A673 (cell line): Measurements from ENCODE around the gene MTX3. TPM values are rescaled to one million over a fixed set of nuclear protein-coding genes. Genes with fewer than 3 reads are reported as not detected.

Experiments
- BruUV-seq: library from RNA; stranded (reverse); fragments of 400-500 nt; replicated peaks from 2 replicates; lab custom pipeline; 2021; lab: Mats Ljungman, UMichigan
- CTCF ChIA-PET: fragments of 300-600 bp; sonication (Branson Sonifier 250); formaldehyde crosslinking; loops from one replicate; lab custom pipeline; 2022; ENCODE audit warnings: antibody characterized with exemption; lab: Charles Lee
- POLR2A ChIA-PET: fragments of 300-600 bp; sonication (Branson Sonifier 250); formaldehyde crosslinking; loops from one replicate; lab custom pipeline; 2022; ENCODE audit warnings: antibody characterized with exemption; ENCODE audit not compliant: low non-redundant PET; lab: Charles Lee
- DNase-seq: peaks from one replicate; pipeline ENCODE4 v3.0.0-alpha.2; 2015; ENCODE audit warnings: low spot score
- H3K27ac ChIP-seq: fragments of 200-600 bp; sonication (generic); 2 replicates; pipeline ENCODE4 v1.5.1; 2016; ENCODE audit warnings: mixed run types, low read depth, mild to moderate bottlenecking, mixed read lengths, antibody characterized with exemption, low read length; ENCODE audit not compliant: poor library complexity, severe bottlenecking
- H3K27me3 ChIP-seq: fragments of 200-600 bp; sonication (generic); replicated peaks from 2 replicates; pipeline ENCODE4 v1.6.1; 2017; ENCODE audit warnings: mixed run types, low read depth, mild to moderate bottlenecking, mixed read lengths, antibody characterized with exemption, low read length; ENCODE audit not compliant: insufficient read depth, poor library complexity
- H3K36me3 ChIP-seq: fragments of 200-600 bp; sonication (generic); 2 replicates; pipeline ENCODE4 v1.6.1; 2016; ENCODE audit warnings: mixed run types, mild to moderate bottlenecking, mixed read lengths, antibody characterized with exemption, low read length; ENCODE audit not compliant: insufficient read depth, poor library complexity, severe bottlenecking
- H3K4me1 ChIP-seq: fragments of 200-600 bp; sonication (generic); 2 replicates; pipeline ENCODE4 v1.6.1; 2017; ENCODE audit warnings: mixed run types, mild to moderate bottlenecking, mixed read lengths, antibody characterized with exemption, low read length; ENCODE audit not compliant: insufficient read depth, poor library complexity, severe bottlenecking
- H3K4me3 ChIP-seq: fragments of 200-600 bp; sonication (generic); 2 replicates; pipeline ENCODE4 v1.5.1; 2016; ENCODE audit warnings: low read depth, mixed run types, mild to moderate bottlenecking, mixed read lengths, low read length; ENCODE audit not compliant: poor library complexity, severe bottlenecking
- H3K9me3 ChIP-seq: fragments of 200-600 bp; sonication (generic); 2 replicates; pipeline ENCODE4 v1.6.1; 2016; ENCODE audit warnings: mixed run types, low read depth, mild to moderate bottlenecking, mixed read lengths, antibody characterized with exemption, low read length; ENCODE audit not compliant: poor library complexity, severe bottlenecking
- EZH2 ChIP-seq: fragments of 200-600 bp; sonication (generic); IDR thresholded peaks from 2 replicates; pipeline ENCODE4 v1.6.1; 2017; ENCODE audit warnings: borderline replicate concordance, low read depth, mild to moderate bottlenecking, mixed read lengths, antibody characterized with exemption, low read length; ENCODE audit not compliant: poor library complexity, severe bottlenecking
- intact Hi-C: fragments of 100-400 bp; cut with micrococcal nuclease; formaldehyde crosslinking; loops from one replicate; pipeline ENCODE4 v1.10.0; 2022; ENCODE audit not compliant: unreplicated experiment
- total RNA-seq: library from RNA; stranded (reverse); gene quantifications from 2 replicates; pipeline ENCODE4 v1.2.3, GENCODE V29; 2021
- TF ChIP-seq, protein P1 (sequence below): fragments of 300-800, 200-600 bp; sonication (generic); conservative IDR thresholded peaks from 2 replicates; pipeline ENCODE4 v1.5.1; 2017; ENCODE audit warnings: low read depth, mild to moderate bottlenecking, antibody characterized with exemption, low read length, moderate library complexity, mixed read lengths

MTX3 gene
- total RNA-seq, 1 experiment from 2014 or later, result 28.1 TPM

GRCh38 chr5:79954620-79955019 is 36.4 kb downstream of the MTX3 start:
- ChIA-PET POLR2A (no interaction called here), CTCF (no interaction called here)
- H3K27me3 ChIP-seq, result no peaks in the 10 kb centered on the region
- no peaks in the 10 kb centered on the region for H3K36me3 ChIP-seq
- H3K4me3 ChIP-seq, result no peak overlapping the region
- no TSS peak for BruUV-seq
- H3K27ac ChIP-seq, result no peak overlapping the region
- intact Hi-C loops, result no loop called here
- TF ChIP-seq EZH2, result no peak
- TF ChIP-seq, protein P1, sequence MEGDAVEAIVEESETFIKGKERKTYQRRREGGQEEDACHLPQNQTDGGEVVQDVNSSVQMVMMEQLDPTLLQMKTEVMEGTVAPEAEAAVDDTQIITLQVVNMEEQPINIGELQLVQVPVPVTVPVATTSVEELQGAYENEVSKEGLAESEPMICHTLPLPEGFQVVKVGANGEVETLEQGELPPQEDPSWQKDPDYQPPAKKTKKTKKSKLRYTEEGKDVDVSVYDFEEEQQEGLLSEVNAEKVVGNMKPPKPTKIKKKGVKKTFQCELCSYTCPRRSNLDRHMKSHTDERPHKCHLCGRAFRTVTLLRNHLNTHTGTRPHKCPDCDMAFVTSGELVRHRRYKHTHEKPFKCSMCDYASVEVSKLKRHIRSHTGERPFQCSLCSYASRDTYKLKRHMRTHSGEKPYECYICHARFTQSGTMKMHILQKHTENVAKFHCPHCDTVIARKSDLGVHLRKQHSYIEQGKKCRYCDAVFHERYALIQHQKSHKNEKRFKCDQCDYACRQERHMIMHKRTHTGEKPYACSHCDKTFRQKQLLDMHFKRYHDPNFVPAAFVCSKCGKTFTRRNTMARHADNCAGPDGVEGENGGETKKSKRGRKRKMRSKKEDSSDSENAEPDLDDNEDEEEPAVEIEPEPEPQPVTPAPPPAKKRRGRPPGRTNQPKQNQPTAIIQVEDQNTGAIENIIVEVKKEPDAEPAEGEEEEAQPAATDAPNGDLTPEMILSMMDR, result no peak
- H3K9me3 ChIP-seq, result no peaks in the 10 kb centered on the region
- DNase-seq, result no peak
- no peaks in the 10 kb centered on the region for H3K4me1 ChIP-seq

DNA sequence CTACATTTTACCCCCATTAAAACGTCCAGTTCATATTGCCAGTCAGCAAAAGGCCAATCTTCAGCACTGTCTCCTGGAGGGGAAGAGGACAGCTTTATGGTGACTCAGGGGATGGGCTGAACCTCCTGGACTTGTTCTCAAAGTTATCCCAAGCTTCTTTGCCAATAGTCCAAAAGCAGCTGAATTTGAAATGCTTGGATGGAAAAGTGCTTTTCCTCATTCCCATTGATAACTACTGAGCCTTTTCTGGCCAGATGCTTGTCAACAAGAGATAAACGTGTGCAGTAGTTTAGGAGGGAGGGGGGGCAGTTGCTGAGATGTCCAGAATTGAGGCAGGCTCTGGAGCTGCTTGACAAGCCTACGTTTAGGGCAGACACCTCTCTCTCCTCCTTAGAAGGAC is 43.5 kb downstream of the MTX3 start:
- Histone ChIP-seq H3K36me3 (no peaks in the 10 kb centered on the region), H3K4me1 (no peaks in the 10 kb centered on the region), H3K4me3 (no peak overlapping the region), H3K9me3 (no peaks in the 10 kb centered on the region), H3K27me3 (no peaks in the 10 kb centered on the region), H3K27ac (no peak overlapping the region)
- no TSS peak for BruUV-seq
- intact Hi-C loops, result no loop called here
- ChIA-PET CTCF (no interaction called here), POLR2A (no interaction called here)
- no peak for DNase-seq
- TF ChIP-seq, protein P1, result no peak
- no peak for TF ChIP-seq EZH2

DNA sequence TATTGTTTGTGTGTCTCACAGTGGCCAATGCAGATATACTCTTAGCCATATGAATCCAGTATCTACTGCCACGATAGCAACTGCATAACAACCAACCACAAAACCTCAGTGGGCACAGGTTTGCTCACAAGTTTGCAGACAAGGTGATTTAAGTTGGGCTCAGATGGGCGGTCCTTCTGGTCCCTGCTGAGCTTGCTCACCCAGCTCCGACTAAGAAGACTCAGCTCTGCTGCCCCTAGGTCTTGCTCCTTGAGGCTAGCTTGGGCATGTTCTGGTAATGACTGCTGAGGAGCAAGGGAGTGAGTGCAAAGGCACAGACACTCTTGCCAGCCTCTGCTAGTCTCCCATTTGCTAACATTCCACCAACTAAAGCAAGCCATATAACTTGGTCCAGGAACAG is 52.6 kb downstream of the MTX3 start:
- DNase-seq, result no peak
- H3K27me3 ChIP-seq, result peaks cover 5% of the 10 kb centered on the region
- no peak overlapping the region for H3K27ac ChIP-seq
- intact Hi-C loops, result no loop called here
- ChIA-PET CTCF (no interaction called here), POLR2A (no interaction called here)
- TF ChIP-seq, protein P1, result no peak
- no peak for TF ChIP-seq EZH2
- no peak overlapping the region for H3K4me3 ChIP-seq
- no TSS peak for BruUV-seq
- no peaks in the 10 kb centered on the region for H3K36me3 ChIP-seq
- H3K4me1 ChIP-seq, result no peaks in the 10 kb centered on the region
- H3K9me3 ChIP-seq, result no peaks in the 10 kb centered on the region
